HG03064 (cell line): ENCODE measurements around the gene COL4A6.

Source experiments
- ATAC-seq: cut with Tn5 transposase; IDR thresholded peaks from one replicate; pipeline ENCODE4 v1.9.1; 2021; ENCODE audit warnings: low read depth; ENCODE audit not compliant: unreplicated experiment

The COL4A6 gene

GRCh38 chrX:108223585-108223984, 214.6 kb downstream of the COL4A6 start:
- no peak for ATAC-seq

- no peak for ATAC-seq
Observed at GRCh38 chrX:108221301-108221864, 216.8 kb downstream of the COL4A6 start.

GRCh38 chrX:108219949-108220601, 218.1 kb downstream of the COL4A6 start:
- no peak for ATAC-seq

- ATAC-seq: no peak
Observed at GRCh38 chrX:108217876-108218275, 220.3 kb downstream of the COL4A6 start.

GRCh38 chrX:108216919-108217571, 221.2 kb downstream of the COL4A6 start:
- no peak for ATAC-seq

- ATAC-seq: no peak
Observed at GRCh38 chrX:108216405-108216804, 221.8 kb downstream of the COL4A6 start.

GRCh38 chrX:108211301-108211700, 226.9 kb downstream of the COL4A6 start:
- no peak for ATAC-seq

GRCh38 chrX:108209006-108209554, 229.1 kb downstream of the COL4A6 start:
- ATAC-seq: no peak

GRCh38 chrX:108203540-108203939, 234.7 kb downstream of the COL4A6 start:
- ATAC-seq: no peak

GRCh38 chrX:108199691-108200090, 238.5 kb downstream of the COL4A6 start:
- no peak for ATAC-seq

- no peak for ATAC-seq
Observed at GRCh38 chrX:108199041-108199440, 239.2 kb downstream of the COL4A6 start.

- no peak for ATAC-seq
Observed at GRCh38 chrX:108198420-108198819, 239.8 kb downstream of the COL4A6 start.

GRCh38 chrX:108186811-108187210, 251.4 kb downstream of the COL4A6 start:
- no peak for ATAC-seq

- ATAC-seq: no peak
Observed at GRCh38 chrX:108178143-108178498, 260.1 kb downstream of the COL4A6 start.

GRCh38 chrX:108177351-108178142, 260.7 kb downstream of the COL4A6 start:
- no peak for ATAC-seq

- no peak for ATAC-seq
Observed at GRCh38 chrX:108173874-108174273, 264.3 kb downstream of the COL4A6 start.

GRCh38 chrX:108171671-108172070, 266.6 kb downstream of the COL4A6 start:
- no peak for ATAC-seq

- ATAC-seq: no peak
Observed at GRCh38 chrX:108169768-108170167, 268.5 kb downstream of the COL4A6 start.

GRCh38 chrX:108168961-108169740, 269.1 kb downstream of the COL4A6 start:
- ATAC-seq: no peak

- no peak for ATAC-seq
Observed at GRCh38 chrX:108167211-108167872, 270.9 kb downstream of the COL4A6 start.
